K562 (cell line): ENCODE measurements around the gene YES1. TPM values are rescaled to one million over a fixed set of nuclear protein-coding genes. Genes with fewer than 3 reads are reported as not detected.

Experiments used
- CREB1 ChIP-seq, 2 experiments: sonication (generic) in 1 of 2; formaldehyde crosslinking in 1 of 2; IDR thresholded peaks; 2 replicates each; pipeline versions ENCODE4 v1.6.1 to v1.8.0; 2012 to 2022; ENCODE audit warnings: inconsistent platforms in 1 of 2, mild to moderate bottlenecking in 1 of 2, missing genetic modification reagents in 1 of 2, moderate library complexity in 1 of 2
- EP400 ChIP-seq: fragments of 450-650 bp; IDR thresholded peaks from 2 replicates; pipeline ENCODE4 v1.6.1; 2017; ENCODE audit warnings: antibody characterized with exemption, mild to moderate bottlenecking, moderate library complexity
- HDAC2 ChIP-seq: fragments of 450-650 bp; IDR thresholded peaks from 2 replicates; pipeline ENCODE4 v1.6.1; 2016; ENCODE audit warnings: mild to moderate bottlenecking
- LCOR ChIP-seq: sonication (generic); formaldehyde crosslinking; IDR thresholded peaks from 2 replicates; pipeline ENCODE4 v1.8.0; 2022; ENCODE audit warnings: mild to moderate bottlenecking, missing genetic modification reagents
- LEF1 ChIP-seq: fragments of 450-650 bp; IDR thresholded peaks from 2 replicates; pipeline ENCODE4 v1.6.1; 2016; ENCODE audit warnings: mild to moderate bottlenecking
- NR2F6 ChIP-seq: fragments of 450-650 bp; formaldehyde crosslinking; IDR thresholded peaks from 2 replicates; pipeline ENCODE4 v1.4.0; 2020; ENCODE audit warnings: mild to moderate bottlenecking
- SRF ChIP-seq, 2 experiments: fragments of 250-450, 450-650 bp in 1 of 2; sonication (Bioruptor Pico) in 1 of 2; sonication (generic) in 1 of 2; formaldehyde crosslinking; IDR thresholded peaks; 2 replicates each; pipeline versions ENCODE4 v1.5.0 to v1.5.1; 2020 to 2022; ENCODE audit warnings: mild to moderate bottlenecking in 1 of 2, missing genetic modification reagents in 1 of 2
- SRSF9 ChIP-seq: fragments of 200-400 bp; formaldehyde crosslinking; IDR thresholded peaks from 2 replicates; pipeline ENCODE4 v1.6.1; 2017; ENCODE audit warnings: low read depth, low read length, borderline replicate concordance
- WHSC1 ChIP-seq: IDR thresholded peaks from one replicate; pipeline ENCODE4 v1.6.1; 2012; ENCODE audit warnings: low read length, control low read depth, inconsistent platforms
- XRCC3 ChIP-seq: fragments of 450-650 bp; IDR thresholded peaks from 2 replicates; pipeline ENCODE4 v1.6.1; 2017; ENCODE audit warnings: mild to moderate bottlenecking, moderate library complexity
- polyA plus RNA-seq, 8 experiments: library from polyadenylated mRNA; depleted of rRNA in 4 of 8; stranded (reverse) in 5 of 8; unstranded in 3 of 8; fragments of >200 nt; fragmentation: Nextera tagmentation in 2 of 8; fragmentation: Illumina TruSeq in 1 of 8; extraction: Ambion mirVana in 2 of 8; extraction: Trizol in 1 of 8; gene quantifications; 2 replicates each; pipeline versions ENCODE4 v1.2.1 to v1.2.3, GENCODE V29; 2011 to 2014; ENCODE audit warnings: inconsistent platforms in 1 of 8, missing spikeins in 1 of 8
- total RNA-seq, 7 experiments: library from RNA; depleted of rRNA in 6 of 7; stranded (reverse); fragments of >200 nt in 6 of 7; fragmentation: Illumina TruSeq in 2 of 7; extraction: Trizol in 2 of 7; gene quantifications; 2 replicates each; pipeline versions ENCODE4 v1.2.1 to v1.2.3, GENCODE V29; 2011 to 2021; ENCODE audit warnings: low replicate concordance in 1 of 7
- TF ChIP-seq, protein P1 (sequence below): fragments of 250-450 bp; sonication (Bioruptor Pico); IDR thresholded peaks from 2 replicates; pipeline ENCODE4 v1.8.0; 2022; ENCODE audit warnings: moderate library complexity, mild to moderate bottlenecking, inconsistent platforms
- TF ChIP-seq, protein P2 (sequence below): fragments of 450-650 bp; formaldehyde crosslinking; IDR thresholded peaks from 2 replicates; pipeline ENCODE4 v1.4.0; 2020; ENCODE audit warnings: mild to moderate bottlenecking, moderate library complexity
- TF ChIP-seq, protein P3 (sequence below): fragments of 450-650 bp; IDR thresholded peaks from 2 replicates; pipeline ENCODE4 v1.7.1; 2018; ENCODE audit warnings: mild to moderate bottlenecking, low read depth; ENCODE audit not compliant: partially characterized antibody
- TF ChIP-seq, protein P4 (sequence below): fragments of 200-800 bp; sonication (Bioruptor generic); IDR thresholded peaks from 2 replicates; pipeline ENCODE4 v1.6.1; 2017; ENCODE audit warnings: missing genetic modification characterization, missing compliant biosample characterization
- TF ChIP-seq, protein P5 (sequence below): fragments of 200-800 bp; sonication (Bioruptor generic); IDR thresholded peaks from 2 replicates; pipeline ENCODE4 v1.6.1; 2016; ENCODE audit warnings: missing genetic modification characterization, missing compliant biosample characterization

Gene YES1
- total and polyA plus RNA-seq, 9 of the 15 experiments (the other 6 are each of a cell fraction or from before 2014, with no cell fraction given) = 37.2 to 115 (median 77.7) TPM

DNA sequence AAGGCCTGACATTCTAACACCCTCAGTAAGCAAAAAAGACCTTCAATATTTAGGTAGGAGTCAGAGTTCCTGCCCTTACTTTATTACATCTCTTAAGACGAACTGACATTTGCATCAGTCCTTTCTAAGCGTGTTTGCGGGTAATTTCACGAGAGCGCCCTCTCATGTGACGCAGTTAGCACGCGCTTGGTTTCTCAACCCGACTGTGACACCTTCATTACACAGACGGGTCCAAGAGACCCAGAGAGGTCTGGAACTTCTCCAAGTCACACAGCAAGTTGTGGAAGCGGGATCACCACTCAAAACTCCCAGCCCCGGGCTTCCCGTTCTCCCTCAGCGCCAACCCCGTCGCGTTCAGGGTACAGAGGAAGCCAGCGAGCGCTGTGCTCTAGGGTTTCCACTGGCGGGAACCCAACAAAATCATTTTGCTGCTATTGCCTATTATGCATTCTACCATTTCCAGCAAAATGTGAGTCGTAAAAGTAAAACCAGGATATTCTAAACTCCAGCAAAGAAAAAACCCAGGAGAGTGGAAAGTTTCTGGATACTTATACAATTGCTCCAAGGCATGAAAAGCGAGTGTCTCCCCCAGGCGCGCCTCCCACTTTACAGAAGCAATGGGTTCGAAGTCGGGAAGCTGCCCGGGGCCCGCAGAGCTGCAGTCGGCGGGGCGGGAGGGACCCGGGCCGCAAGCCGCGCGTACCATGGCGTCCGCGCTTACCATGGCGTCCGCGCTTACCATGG, 100.2 kb downstream of the YES1 start (continued):
- TF ChIP-seq CREB1 (IDR thresholded peaks at IDR 0.05) (peak; percentile 84), CREB1 (CRISPR knock-in tag; IDR thresholded peaks at IDR 0.05) (peak; percentile 67; the same call in 1 of the 2 replicates), HDAC2 (peak; percentile 79), LCOR (CRISPR knock-in tag) (0 out of 2 replicates have a peak, but pooled peaks have one; percentile 82), XRCC3 (no peak), NR2F6 (CRISPR knock-in tag) (no peak), SRF (CRISPR knock-in tag; IDR thresholded peaks at IDR 0.05) (no peak), WHSC1 (no peak), LEF1 (no peak), SRSF9 (no peak), EP400 (peak; percentile 90)
- TF ChIP-seq, protein P1, sequence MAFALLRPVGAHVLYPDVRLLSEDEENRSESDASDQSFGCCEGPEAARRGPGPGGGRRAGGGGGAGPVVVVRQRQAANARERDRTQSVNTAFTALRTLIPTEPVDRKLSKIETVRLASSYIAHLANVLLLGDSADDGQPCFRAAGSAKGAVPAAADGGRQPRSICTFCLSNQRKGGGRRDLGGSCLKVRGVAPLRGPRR (CRISPR knock-in tag) = no peak
- TF ChIP-seq, protein P2, sequence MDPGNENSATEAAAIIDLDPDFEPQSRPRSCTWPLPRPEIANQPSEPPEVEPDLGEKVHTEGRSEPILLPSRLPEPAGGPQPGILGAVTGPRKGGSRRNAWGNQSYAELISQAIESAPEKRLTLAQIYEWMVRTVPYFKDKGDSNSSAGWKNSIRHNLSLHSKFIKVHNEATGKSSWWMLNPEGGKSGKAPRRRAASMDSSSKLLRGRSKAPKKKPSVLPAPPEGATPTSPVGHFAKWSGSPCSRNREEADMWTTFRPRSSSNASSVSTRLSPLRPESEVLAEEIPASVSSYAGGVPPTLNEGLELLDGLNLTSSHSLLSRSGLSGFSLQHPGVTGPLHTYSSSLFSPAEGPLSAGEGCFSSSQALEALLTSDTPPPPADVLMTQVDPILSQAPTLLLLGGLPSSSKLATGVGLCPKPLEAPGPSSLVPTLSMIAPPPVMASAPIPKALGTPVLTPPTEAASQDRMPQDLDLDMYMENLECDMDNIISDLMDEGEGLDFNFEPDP (CRISPR knock-in tag) = no peak
- TF ChIP-seq, protein P3, sequence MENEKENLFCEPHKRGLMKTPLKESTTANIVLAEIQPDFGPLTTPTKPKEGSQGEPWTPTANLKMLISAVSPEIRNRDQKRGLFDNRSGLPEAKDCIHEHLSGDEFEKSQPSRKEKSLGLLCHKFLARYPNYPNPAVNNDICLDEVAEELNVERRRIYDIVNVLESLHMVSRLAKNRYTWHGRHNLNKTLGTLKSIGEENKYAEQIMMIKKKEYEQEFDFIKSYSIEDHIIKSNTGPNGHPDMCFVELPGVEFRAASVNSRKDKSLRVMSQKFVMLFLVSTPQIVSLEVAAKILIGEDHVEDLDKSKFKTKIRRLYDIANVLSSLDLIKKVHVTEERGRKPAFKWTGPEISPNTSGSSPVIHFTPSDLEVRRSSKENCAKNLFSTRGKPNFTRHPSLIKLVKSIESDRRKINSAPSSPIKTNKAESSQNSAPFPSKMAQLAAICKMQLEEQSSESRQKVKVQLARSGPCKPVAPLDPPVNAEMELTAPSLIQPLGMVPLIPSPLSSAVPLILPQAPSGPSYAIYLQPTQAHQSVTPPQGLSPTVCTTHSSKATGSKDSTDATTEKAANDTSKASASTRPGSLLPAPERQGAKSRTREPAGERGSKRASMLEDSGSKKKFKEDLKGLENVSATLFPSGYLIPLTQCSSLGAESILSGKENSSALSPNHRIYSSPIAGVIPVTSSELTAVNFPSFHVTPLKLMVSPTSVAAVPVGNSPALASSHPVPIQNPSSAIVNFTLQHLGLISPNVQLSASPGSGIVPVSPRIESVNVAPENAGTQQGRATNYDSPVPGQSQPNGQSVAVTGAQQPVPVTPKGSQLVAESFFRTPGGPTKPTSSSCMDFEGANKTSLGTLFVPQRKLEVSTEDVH = no peak
- TF ChIP-seq, protein P4, sequence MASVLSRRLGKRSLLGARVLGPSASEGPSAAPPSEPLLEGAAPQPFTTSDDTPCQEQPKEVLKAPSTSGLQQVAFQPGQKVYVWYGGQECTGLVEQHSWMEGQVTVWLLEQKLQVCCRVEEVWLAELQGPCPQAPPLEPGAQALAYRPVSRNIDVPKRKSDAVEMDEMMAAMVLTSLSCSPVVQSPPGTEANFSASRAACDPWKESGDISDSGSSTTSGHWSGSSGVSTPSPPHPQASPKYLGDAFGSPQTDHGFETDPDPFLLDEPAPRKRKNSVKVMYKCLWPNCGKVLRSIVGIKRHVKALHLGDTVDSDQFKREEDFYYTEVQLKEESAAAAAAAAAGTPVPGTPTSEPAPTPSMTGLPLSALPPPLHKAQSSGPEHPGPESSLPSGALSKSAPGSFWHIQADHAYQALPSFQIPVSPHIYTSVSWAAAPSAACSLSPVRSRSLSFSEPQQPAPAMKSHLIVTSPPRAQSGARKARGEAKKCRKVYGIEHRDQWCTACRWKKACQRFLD (CRISPR knock-in tag) = peak; percentile 39; the same call in 1 of the 2 replicates
- TF ChIP-seq, protein P5, sequence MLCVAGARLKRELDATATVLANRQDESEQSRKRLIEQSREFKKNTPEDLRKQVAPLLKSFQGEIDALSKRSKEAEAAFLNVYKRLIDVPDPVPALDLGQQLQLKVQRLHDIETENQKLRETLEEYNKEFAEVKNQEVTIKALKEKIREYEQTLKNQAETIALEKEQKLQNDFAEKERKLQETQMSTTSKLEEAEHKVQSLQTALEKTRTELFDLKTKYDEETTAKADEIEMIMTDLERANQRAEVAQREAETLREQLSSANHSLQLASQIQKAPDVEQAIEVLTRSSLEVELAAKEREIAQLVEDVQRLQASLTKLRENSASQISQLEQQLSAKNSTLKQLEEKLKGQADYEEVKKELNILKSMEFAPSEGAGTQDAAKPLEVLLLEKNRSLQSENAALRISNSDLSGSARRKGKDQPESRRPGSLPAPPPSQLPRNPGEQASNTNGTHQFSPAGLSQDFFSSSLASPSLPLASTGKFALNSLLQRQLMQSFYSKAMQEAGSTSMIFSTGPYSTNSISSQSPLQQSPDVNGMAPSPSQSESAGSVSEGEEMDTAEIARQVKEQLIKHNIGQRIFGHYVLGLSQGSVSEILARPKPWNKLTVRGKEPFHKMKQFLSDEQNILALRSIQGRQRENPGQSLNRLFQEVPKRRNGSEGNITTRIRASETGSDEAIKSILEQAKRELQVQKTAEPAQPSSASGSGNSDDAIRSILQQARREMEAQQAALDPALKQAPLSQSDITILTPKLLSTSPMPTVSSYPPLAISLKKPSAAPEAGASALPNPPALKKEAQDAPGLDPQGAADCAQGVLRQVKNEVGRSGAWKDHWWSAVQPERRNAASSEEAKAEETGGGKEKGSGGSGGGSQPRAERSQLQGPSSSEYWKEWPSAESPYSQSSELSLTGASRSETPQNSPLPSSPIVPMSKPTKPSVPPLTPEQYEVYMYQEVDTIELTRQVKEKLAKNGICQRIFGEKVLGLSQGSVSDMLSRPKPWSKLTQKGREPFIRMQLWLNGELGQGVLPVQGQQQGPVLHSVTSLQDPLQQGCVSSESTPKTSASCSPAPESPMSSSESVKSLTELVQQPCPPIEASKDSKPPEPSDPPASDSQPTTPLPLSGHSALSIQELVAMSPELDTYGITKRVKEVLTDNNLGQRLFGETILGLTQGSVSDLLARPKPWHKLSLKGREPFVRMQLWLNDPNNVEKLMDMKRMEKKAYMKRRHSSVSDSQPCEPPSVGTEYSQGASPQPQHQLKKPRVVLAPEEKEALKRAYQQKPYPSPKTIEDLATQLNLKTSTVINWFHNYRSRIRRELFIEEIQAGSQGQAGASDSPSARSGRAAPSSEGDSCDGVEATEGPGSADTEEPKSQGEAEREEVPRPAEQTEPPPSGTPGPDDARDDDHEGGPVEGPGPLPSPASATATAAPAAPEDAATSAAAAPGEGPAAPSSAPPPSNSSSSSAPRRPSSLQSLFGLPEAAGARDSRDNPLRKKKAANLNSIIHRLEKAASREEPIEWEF = no peak
